Right cardiac atrium (tissue), 5 donors: Measurements from ENCODE around the gene WBP2NL. TPM values are rescaled to one million over a fixed set of nuclear protein-coding genes. Genes with fewer than 3 reads are reported as not detected.

ENCODE experiments used
- ATAC-seq, 2 donors: fragments of 200-7000 bp; cut with Tn5 transposase; one replicate each; pipeline versions ENCODE4 v1.8.0 to v1.9.1; 2020; ENCODE audit warnings: moderate library complexity in 2 of 2, mild to moderate bottlenecking in 1 of 2
- DNase-seq, 3 donors: peaks; one replicate each; pipeline ENCODE4 v3.0.0-alpha.2; 2020
- H3K27ac ChIP-seq: one replicate; pipeline ENCODE4 v1.5.1; 2013; ENCODE audit warnings: mild to moderate bottlenecking, low read length, control low read depth, moderate library complexity
- H3K27me3 ChIP-seq: one replicate; pipeline ENCODE4 v1.6.1; 2013; ENCODE audit not compliant: control insufficient read depth, insufficient read depth
- H3K4me1 ChIP-seq: one replicate; pipeline ENCODE4 v1.6.1; 2013; ENCODE audit warnings: low read length; ENCODE audit not compliant: control insufficient read depth, insufficient read depth
- H3K4me3 ChIP-seq: one replicate; pipeline ENCODE4 v1.5.1; 2013; ENCODE audit warnings: low read length, control low read depth
- H3K9me3 ChIP-seq: one replicate; pipeline ENCODE4 v1.6.1; 2013; ENCODE audit warnings: low read length; ENCODE audit not compliant: control insufficient read depth
- WGBS: extraction: QIAGEN DNeasy Blood & Tissue Kit; methylation state at CpG from one replicate; pipeline ENCODE4 v1.1.7; 2013; 5-methylcytosine and 5-hydroxymethylcytosine counted together
- intact Hi-C, 4 donors: fragments of 100-400 bp; cut with DNase I; formaldehyde crosslinking; loops; one replicate each; pipeline versions ENCODE4 v1.11.0 to v1.14.0; 2022 to 2023
- polyA plus RNA-seq: library from polyadenylated mRNA; stranded (reverse); fragments of 200-250 nt; gene quantifications from one replicate; pipeline ENCODE4 v1.2.3, GENCODE V29; 2013
- total RNA-seq, 4 donors: library from RNA; stranded (reverse); fragmentation: NEBNext Ultra II Directional; extraction: Animal tissue kit (Norgen Biotek cat#: 25700); gene quantifications; one replicate each; pipeline ENCODE4 v1.2.1, GENCODE V29; 2021
- donor health status: healthy with polysubstance abuse.
- donor health status: DM: no; HTN: yes; CAD: no.
- donor health status: DM: no; HTN: no; CAD: no.
- donor health status: DM: no; HTN: yes; CAD: no; lungs with severe emphysema.
- donor health status: DM: yes; HTN: yes; CAD: no.

WBP2NL gene
- total and polyA plus RNA-seq, 5 donors: 0.20 to 0.59 (median 0.50) TPM

DNA sequence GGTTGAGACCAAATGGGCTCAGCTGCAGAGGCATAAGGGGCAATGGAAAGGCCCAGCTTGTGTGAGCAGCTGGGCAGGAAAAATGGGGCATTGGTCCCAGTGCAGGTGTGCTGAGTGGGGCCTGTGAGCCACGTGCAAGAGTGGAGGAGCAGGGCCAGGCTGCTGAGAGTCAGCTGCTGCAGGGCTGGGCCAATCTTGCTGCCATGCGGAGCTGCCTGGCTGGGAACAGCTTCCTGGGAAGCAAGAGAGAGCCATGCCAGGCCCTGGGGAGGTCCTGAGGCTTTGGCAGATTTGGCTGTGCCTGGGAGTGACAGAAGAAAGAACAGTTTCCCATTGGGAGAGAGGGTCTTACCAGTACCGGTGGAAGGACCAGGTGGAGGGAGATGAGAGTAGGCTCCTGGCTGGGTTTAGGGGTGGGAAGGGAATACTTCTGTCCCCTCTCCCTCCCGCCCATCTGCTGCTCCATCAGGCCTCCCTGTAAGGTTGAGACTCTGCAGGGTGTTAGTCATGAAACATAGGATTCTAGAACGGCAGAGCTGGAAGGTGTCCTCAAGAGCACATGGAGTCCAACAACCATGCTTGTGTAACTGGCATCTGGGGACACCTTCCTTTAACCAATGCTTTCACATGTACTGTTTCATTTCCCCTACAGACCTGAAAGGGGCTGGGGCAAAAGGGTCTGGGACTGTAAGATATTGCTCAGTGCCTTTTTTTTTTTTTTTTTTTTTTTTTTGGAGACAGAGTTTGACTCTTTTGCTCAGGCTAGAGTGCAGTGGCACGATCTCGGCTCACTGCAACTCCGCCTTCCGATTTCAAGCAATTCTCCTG lies 19.0 kb upstream of the WBP2NL start:
- 79% methylated on average over 9 of the region's 9 CpGs for WGBS
- intact Hi-C loops: no loop called here

GRCh38 chr22:41982865-41983264 lies 15.7 kb upstream of the WBP2NL start:
- ATAC-seq: no peak
- H3K27me3 ChIP-seq: no peaks in the 10 kb centered on the region
- H3K4me3 ChIP-seq: no peak overlapping the region
- DNase-seq: no peak
- intact Hi-C loops: no loop called here
- no peak overlapping the region for H3K27ac ChIP-seq
- H3K9me3 ChIP-seq: no peaks in the 10 kb centered on the region
- H3K4me1 ChIP-seq: no peaks in the 10 kb centered on the region
- 56% methylated on average over 5 of the region's 5 CpGs for WGBS

More for the DNA sequence above, 19.0 kb upstream of the WBP2NL start:
- H3K9me3 ChIP-seq: no peaks in the 10 kb centered on the region
- no peak overlapping the region for H3K27ac ChIP-seq
- DNase-seq: no peak
- ATAC-seq: no peak
- H3K4me1 ChIP-seq: peaks cover 3% of the 10 kb centered on the region
- no peaks in the 10 kb centered on the region for H3K27me3 ChIP-seq
- no peak overlapping the region for H3K4me3 ChIP-seq

DNA sequence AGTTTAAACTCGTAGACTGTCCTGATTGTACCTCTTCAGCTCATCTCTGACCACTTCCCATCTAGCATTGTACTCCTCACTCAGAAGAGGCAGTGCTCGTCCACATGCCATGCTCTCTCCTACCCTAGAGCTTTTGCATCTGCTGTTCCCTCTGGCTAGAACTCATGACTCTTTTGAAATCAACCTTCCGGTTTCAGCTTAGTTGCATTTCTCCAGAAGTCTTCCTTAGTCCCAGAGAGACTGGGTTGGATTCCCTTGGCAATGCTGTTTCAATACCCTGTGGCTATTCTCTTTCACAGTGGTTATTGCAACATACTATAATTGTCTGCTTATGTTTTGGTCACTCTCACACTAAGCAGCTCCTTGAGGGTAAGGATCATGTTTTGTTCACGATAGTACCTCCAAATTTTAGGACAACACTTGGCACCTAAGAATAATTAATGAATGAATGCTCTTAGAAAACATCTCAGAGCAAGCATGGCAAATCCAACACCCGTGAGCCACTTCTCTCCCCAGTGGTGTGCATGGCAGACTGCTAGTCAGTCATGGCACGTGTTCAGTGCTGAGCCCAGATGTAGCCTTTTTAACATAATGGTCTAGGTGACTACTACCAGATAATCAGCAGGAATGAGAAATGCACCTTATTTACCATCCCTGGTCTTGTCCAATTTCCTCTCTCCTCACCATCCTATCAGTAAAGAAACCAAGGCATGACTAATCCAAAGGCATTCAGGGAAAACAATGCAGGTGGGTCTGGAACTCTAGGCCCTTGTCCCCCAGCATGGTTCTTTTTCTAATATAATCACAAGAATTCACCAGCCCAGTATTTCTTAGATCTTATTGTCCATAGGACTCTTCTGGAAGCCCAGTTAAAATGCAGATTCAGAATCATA lies 14.8 kb upstream of the WBP2NL start:
- ATAC-seq (peak; percentile 20 to 34), DNase-seq (no peak)
- WGBS: 69% methylated on average over 6 of the region's 6 CpGs
- Histone ChIP-seq H3K4me1 (no peaks in the 10 kb centered on the region), H3K9me3 (no peaks in the 10 kb centered on the region), H3K4me3 (no peak overlapping the region), H3K27ac (no peak overlapping the region), H3K27me3 (no peaks in the 10 kb centered on the region)
- intact Hi-C loops: no loop called here

DNA sequence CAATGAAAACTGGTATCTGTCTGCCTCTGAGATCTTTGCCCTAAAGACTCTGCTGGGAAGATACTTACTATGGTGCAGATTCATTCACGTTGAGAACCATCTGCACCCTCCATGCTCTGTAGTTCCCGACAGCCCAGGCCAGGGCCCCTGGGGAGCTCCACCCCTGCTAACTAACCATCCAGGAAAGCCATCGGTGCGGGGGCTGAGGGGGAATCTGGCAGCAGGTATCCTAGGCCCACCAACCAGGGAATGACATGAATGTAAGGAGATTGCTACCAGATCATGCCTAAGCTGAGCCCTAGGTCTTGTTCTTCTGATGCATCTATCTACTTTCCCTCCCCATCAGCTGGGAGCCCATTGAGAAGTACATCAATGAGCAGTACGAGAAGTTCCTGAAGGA lies 11.3 kb upstream of the WBP2NL start:
- no peaks in the 10 kb centered on the region for H3K9me3 ChIP-seq
- no peak for ATAC-seq
- no peaks in the 10 kb centered on the region for H3K27me3 ChIP-seq
- DNase-seq: no peak
- no peak overlapping the region for H3K4me3 ChIP-seq
- no peaks in the 10 kb centered on the region for H3K4me1 ChIP-seq
- intact Hi-C loops: no loop called here
- 91% methylated on average over 5 of the region's 5 CpGs for WGBS
- no peak overlapping the region for H3K27ac ChIP-seq

GRCh38 chr22:41989246-41989645 lies 9.3 kb upstream of the WBP2NL start:
- intact Hi-C loops: no loop called here

GRCh38 chr22:41991111-41991510 lies 7.5 kb upstream of the WBP2NL start:
- Histone ChIP-seq H3K4me3 (no peak overlapping the region), H3K4me1 (no peaks in the 10 kb centered on the region), H3K27me3 (no peaks in the 10 kb centered on the region), H3K27ac (no peak overlapping the region), H3K9me3 (no peaks in the 10 kb centered on the region)
- DNase-seq (no peak), ATAC-seq (no peak)
- intact Hi-C loops: no loop called here
- 89% methylated on average over 7 of the region's 7 CpGs for WGBS

More at GRCh38 chr22:41989246-41989645, 9.3 kb upstream of the WBP2NL start:
- H3K27me3 ChIP-seq: no peaks in the 10 kb centered on the region
- no peak for DNase-seq
- ATAC-seq: no peak
- H3K27ac ChIP-seq: no peak overlapping the region
- H3K4me1 ChIP-seq: no peaks in the 10 kb centered on the region
- no peaks in the 10 kb centered on the region for H3K9me3 ChIP-seq
- no peak overlapping the region for H3K4me3 ChIP-seq
- 93% methylated on average over 4 of the region's 4 CpGs for WGBS

GRCh38 chr22:41992496-41992895 lies 6.1 kb upstream of the WBP2NL start:
- Histone ChIP-seq H3K27ac (no peak overlapping the region), H3K4me1 (no peaks in the 10 kb centered on the region), H3K9me3 (no peaks in the 10 kb centered on the region), H3K4me3 (no peak overlapping the region), H3K27me3 (no peaks in the 10 kb centered on the region)
- whole genome bisulfite sequencing: 91% methylated on average over 5 of the region's 5 CpGs
- intact Hi-C loops: no loop called here
- ATAC-seq: no peak
- DNase-seq: no peak

- ATAC-seq (no peak), DNase-seq (no peak)
- Histone ChIP-seq H3K27ac (no peak overlapping the region), H3K9me3 (no peaks in the 10 kb centered on the region), H3K4me1 (no peaks in the 10 kb centered on the region), H3K27me3 (no peaks in the 10 kb centered on the region), H3K4me3 (no peak overlapping the region)
- WGBS: 64% methylated on average over 3 of the region's 3 CpGs
- intact Hi-C loops: no loop called here
Measured at GRCh38 chr22:41995211-41995610, 3.4 kb upstream of the WBP2NL start.

DNA sequence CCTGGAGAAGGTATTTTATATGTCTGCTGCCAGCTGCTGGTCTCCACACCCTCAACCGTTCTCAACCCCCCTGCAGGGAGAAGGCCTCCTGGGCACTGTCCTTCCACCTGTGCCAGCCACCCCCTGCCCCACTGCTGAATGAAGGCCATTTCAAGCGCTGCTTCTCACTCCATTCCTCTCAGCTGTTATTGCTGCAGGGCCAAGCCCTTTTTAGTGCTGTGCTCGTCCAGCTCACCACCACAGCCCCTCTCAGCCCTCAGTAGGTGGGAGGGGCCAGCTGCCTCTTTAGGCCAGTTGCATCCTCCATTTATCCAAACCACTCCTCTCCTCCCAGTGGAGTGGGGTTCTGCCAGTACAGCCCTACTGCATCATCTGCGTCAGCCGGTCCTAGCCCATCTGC lies 1.8 kb upstream of the WBP2NL start:
- 79% methylated on average over 5 of the region's 5 CpGs for WGBS

GRCh38 chr22:42000466-42000865 lies 1.9 kb downstream of the WBP2NL start:
- DNase-seq: no peak
- Histone ChIP-seq H3K4me1 (no peaks in the 10 kb centered on the region), H3K9me3 (no peaks in the 10 kb centered on the region), H3K4me3 (no peak overlapping the region), H3K27ac (no peak overlapping the region), H3K27me3 (no peaks in the 10 kb centered on the region)
- intact Hi-C loops: no loop called here
- WGBS: 94% methylated on average over 8 of the region's 8 CpGs
- no peak for ATAC-seq

More for the DNA sequence above, 1.8 kb upstream of the WBP2NL start:
- DNase-seq: no peak
- no peaks in the 10 kb centered on the region for H3K27me3 ChIP-seq
- intact Hi-C loops: no loop called here
- H3K9me3 ChIP-seq: no peaks in the 10 kb centered on the region
- H3K4me1 ChIP-seq: no peaks in the 10 kb centered on the region
- H3K4me3 ChIP-seq: no peak overlapping the region
- no peak overlapping the region for H3K27ac ChIP-seq
- ATAC-seq: no peak

GRCh38 chr22:42001121-42001520 lies 2.5 kb downstream of the WBP2NL start:
- no peaks in the 10 kb centered on the region for H3K27me3 ChIP-seq
- DNase-seq: no peak
- H3K4me1 ChIP-seq: no peaks in the 10 kb centered on the region
- WGBS: 86% methylated on average over 8 of the region's 8 CpGs
- H3K27ac ChIP-seq: no peak overlapping the region
- H3K4me3 ChIP-seq: no peak overlapping the region
- no peak for ATAC-seq
- intact Hi-C loops: no loop called here
- no peaks in the 10 kb centered on the region for H3K9me3 ChIP-seq
